Esophagus squamous epithelium (tissue), 4 donors: ENCODE measurements around the gene ICAM2.

ENCODE experiments used
- POLR2A ChIP-seq, 4 donors: fragments of 450-650 bp; IDR thresholded peaks; one replicate each; pipeline ENCODE4 v1.6.1; 2017; ENCODE audit warnings: antibody characterized with exemption in 4 of 4, mild to moderate bottlenecking in 4 of 4, moderate library complexity in 3 of 4
- TF ChIP-seq, protein P1 (sequence below), 6 experiments: fragments of 450-650 bp in 4 of 6; fragments of 200-600 bp in 2 of 6; sonication (generic) in 2 of 6; IDR thresholded peaks; one replicate each; pipeline ENCODE4 v1.5.1; 2016 to 2019; ENCODE audit warnings: antibody characterized with exemption in 6 of 6, mild to moderate bottlenecking in 4 of 6, moderate library complexity in 4 of 6

GRCh38 chr17:64001091-64001579, 19.3 kb downstream of the ICAM2 start:
- TF ChIP-seq POLR2A (IDR thresholded peaks at IDR 0.05): no peak
- TF ChIP-seq, protein P1, sequence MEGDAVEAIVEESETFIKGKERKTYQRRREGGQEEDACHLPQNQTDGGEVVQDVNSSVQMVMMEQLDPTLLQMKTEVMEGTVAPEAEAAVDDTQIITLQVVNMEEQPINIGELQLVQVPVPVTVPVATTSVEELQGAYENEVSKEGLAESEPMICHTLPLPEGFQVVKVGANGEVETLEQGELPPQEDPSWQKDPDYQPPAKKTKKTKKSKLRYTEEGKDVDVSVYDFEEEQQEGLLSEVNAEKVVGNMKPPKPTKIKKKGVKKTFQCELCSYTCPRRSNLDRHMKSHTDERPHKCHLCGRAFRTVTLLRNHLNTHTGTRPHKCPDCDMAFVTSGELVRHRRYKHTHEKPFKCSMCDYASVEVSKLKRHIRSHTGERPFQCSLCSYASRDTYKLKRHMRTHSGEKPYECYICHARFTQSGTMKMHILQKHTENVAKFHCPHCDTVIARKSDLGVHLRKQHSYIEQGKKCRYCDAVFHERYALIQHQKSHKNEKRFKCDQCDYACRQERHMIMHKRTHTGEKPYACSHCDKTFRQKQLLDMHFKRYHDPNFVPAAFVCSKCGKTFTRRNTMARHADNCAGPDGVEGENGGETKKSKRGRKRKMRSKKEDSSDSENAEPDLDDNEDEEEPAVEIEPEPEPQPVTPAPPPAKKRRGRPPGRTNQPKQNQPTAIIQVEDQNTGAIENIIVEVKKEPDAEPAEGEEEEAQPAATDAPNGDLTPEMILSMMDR (IDR thresholded peaks at IDR 0.05): no peak
